ENCODE results near the gene NACAD. TPM values are rescaled to one million over a fixed set of nuclear protein-coding genes. Genes with fewer than 3 reads are reported as not detected.

Gene NACAD
- total RNA-seq, 2 experiments from 2014 or later, result 0.08 to 0.14 TPM

- POLR2A ChIA-PET, result interaction anchor here (0.6 kb wide), 1 partner anchor 902 kb away, joined by 3 read pairs; the partner anchor contains the start of gene YKT6
Measured at GRCh38 chr7:45102785-45103712, 14.3 kb upstream of the NACAD start.

GRCh38 chr7:45101748-45102147, 13.0 kb upstream of the NACAD start:
- intact Hi-C loops (cut with DNase I, micrococcal nuclease), result no loop called here
- peaks cover 5% of the 10 kb centered on the region for H3K4me1 Mint-ChIP-seq (ENCODE audit: low read depth)
- H3K9me3 Mint-ChIP-seq, result no peaks in the 10 kb centered on the region
- no peak overlapping the region for H3K4me3 Mint-ChIP-seq
- H3K27me3 ChIP-seq (ENCODE audit: control insufficient read depth in 1 of 2, insufficient read depth in 2 of 2, low read length in 2 of 2), result no peaks in the 10 kb centered on the region
- ChIA-PET POLR2A (no interaction called here), CTCF (no interaction called here)
- ATAC-seq (ENCODE audit: poor library complexity), result no peak
- H3K36me3 ChIP-seq (ENCODE audit: insufficient read depth, low read length), result peaks cover 82% of the 10 kb centered on the region
- no peak overlapping the region for H3K27ac Mint-ChIP-seq
- peak overlapping the region in 1 of 2 donors; percentile 29 for H3K27ac ChIP-seq (ENCODE audit: low read depth in 1 of 2, low read length in 2 of 2)
- peaks cover 87% of the 10 kb centered on the region for H3K36me3 Mint-ChIP-seq (ENCODE audit: low read depth)
- DNase-seq, result no peak
- no peaks in the 10 kb centered on the region for H3K27me3 Mint-ChIP-seq
- H3K9me3 ChIP-seq (ENCODE audit: control insufficient read depth in 1 of 2, insufficient read depth in 1 of 2, low read length in 2 of 2), result no peaks in the 10 kb centered on the region
- TF ChIP-seq CTCF (IDR thresholded peaks at IDR 0.05), result no peak
- no peak overlapping the region for H3K4me3 ChIP-seq (ENCODE audit: low read length)
- peaks cover 25% of the 10 kb centered on the region for H3K4me1 ChIP-seq (ENCODE audit: insufficient read depth, low read length)

More at GRCh38 chr7:45102785-45103712, 14.3 kb upstream of the NACAD start:
- intact Hi-C loops (cut with DNase I, micrococcal nuclease), result no loop called here
- Histone ChIP-seq H3K4me1 (ENCODE audit: insufficient read depth, low read length) (peaks cover 35% of the 10 kb centered on the region), H3K27me3 (ENCODE audit: control insufficient read depth in 1 of 2, insufficient read depth in 2 of 2, low read length in 2 of 2) (no peaks in the 10 kb centered on the region), H3K9me3 (ENCODE audit: control insufficient read depth in 1 of 2, insufficient read depth in 1 of 2, low read length in 2 of 2) (no peaks in the 10 kb centered on the region), H3K27ac (ENCODE audit: low read depth in 1 of 2, low read length in 2 of 2) (peak overlapping the region in 1 of 2 donors; percentile 29), H3K36me3 (ENCODE audit: insufficient read depth, low read length) (peaks cover 95% of the 10 kb centered on the region), H3K4me3 (ENCODE audit: low read length) (no peak overlapping the region)
- CTCF ChIA-PET, result no interaction called here
- H3K27me3 Mint-ChIP-seq, result no peaks in the 10 kb centered on the region
- ATAC-seq (ENCODE audit: poor library complexity) (no peak), DNase-seq (peak in 1 of 14 experiments; percentile 2)
- peaks cover 17% of the 10 kb centered on the region for H3K4me1 Mint-ChIP-seq (ENCODE audit: low read depth)
- H3K9me3 Mint-ChIP-seq, result no peaks in the 10 kb centered on the region
- H3K4me3 Mint-ChIP-seq, result no peak overlapping the region
- peaks cover 95% of the 10 kb centered on the region for H3K36me3 Mint-ChIP-seq (ENCODE audit: low read depth)
- peak overlapping the region; percentile 24 for H3K27ac Mint-ChIP-seq
- no peak for TF ChIP-seq CTCF (IDR thresholded peaks at IDR 0.05)

- Mint-ChIP-seq H3K9me3 (no peaks in the 10 kb centered on the region), H3K36me3 (ENCODE audit: low read depth) (peaks cover 79% of the 10 kb centered on the region), H3K27me3 (no peaks in the 10 kb centered on the region), H3K27ac (no peak overlapping the region), H3K4me3 (no peak overlapping the region), H3K4me1 (ENCODE audit: low read depth) (peaks cover 2% of the 10 kb centered on the region)
- peak in 1 of 14 experiments; percentile 7 for DNase-seq
- Histone ChIP-seq H3K27me3 (ENCODE audit: control insufficient read depth in 1 of 2, insufficient read depth in 2 of 2, low read length in 2 of 2) (no peaks in the 10 kb centered on the region), H3K9me3 (ENCODE audit: control insufficient read depth in 1 of 2, insufficient read depth in 1 of 2, low read length in 2 of 2) (no peaks in the 10 kb centered on the region), H3K4me3 (ENCODE audit: low read length) (no peak overlapping the region), H3K4me1 (ENCODE audit: insufficient read depth, low read length) (peaks cover 17% of the 10 kb centered on the region), H3K27ac (ENCODE audit: low read depth in 1 of 2, low read length in 2 of 2) (peak overlapping the region in 1 of 2 donors; percentile 4), H3K36me3 (ENCODE audit: insufficient read depth, low read length) (peaks cover 75% of the 10 kb centered on the region)
- no peak for ATAC-seq (ENCODE audit: poor library complexity)
- ChIA-PET POLR2A (interaction anchor here (0.5 kb wide), 1 partner anchor 10 kb away, joined by 3 read pairs; no protein-coding TSS in a partner anchor), CTCF (no interaction called here)
- no peak for TF ChIP-seq CTCF (IDR thresholded peaks at IDR 0.05)
- intact Hi-C loops (cut with DNase I, micrococcal nuclease), result no loop called here
Measured at GRCh38 chr7:45100761-45101480, 12.2 kb upstream of the NACAD start.
